ENCODE measurements around the gene IGSF21. TPM values are rescaled to one million over a fixed set of nuclear protein-coding genes. Genes with fewer than 3 reads are reported as not detected.

The IGSF21 gene
- total RNA-seq, 1 donor from 2014 or later = 0.94 TPM

- peaks cover 3% of the 10 kb centered on the region for H3K36me3 Mint-ChIP-seq
- peaks cover 8% of the 10 kb centered on the region for H3K4me1 Mint-ChIP-seq (ENCODE audit: unreplicated experiment)
- H3K27me3 Mint-ChIP-seq = peaks cover 91% of the 10 kb centered on the region
- no peak overlapping the region for H3K27ac Mint-ChIP-seq
- DNase-seq (ENCODE audit: extremely low spot score, unreplicated experiment) = no peak
- no peak for TF ChIP-seq CTCF (conservative IDR thresholded peaks at IDR 0.05)
- no peak overlapping the region for H3K4me3 Mint-ChIP-seq
- no peaks in the 10 kb centered on the region for H3K9me3 Mint-ChIP-seq
Observed at GRCh38 chr1:18103788-18104421, 3.7 kb upstream of the IGSF21 start.

GRCh38 chr1:18104546-18105100 is 3.0 kb upstream of the IGSF21 start:
- peaks cover 91% of the 10 kb centered on the region for H3K27me3 Mint-ChIP-seq
- peaks cover 3% of the 10 kb centered on the region for H3K36me3 Mint-ChIP-seq
- no peak overlapping the region for H3K27ac Mint-ChIP-seq
- peaks cover 8% of the 10 kb centered on the region for H3K4me1 Mint-ChIP-seq (ENCODE audit: unreplicated experiment)
- no peaks in the 10 kb centered on the region for H3K9me3 Mint-ChIP-seq
- no peak for TF ChIP-seq CTCF (conservative IDR thresholded peaks at IDR 0.05)
- H3K4me3 Mint-ChIP-seq = no peak overlapping the region
- DNase-seq (ENCODE audit: extremely low spot score, unreplicated experiment) = no peak

GRCh38 chr1:18105196-18105595 is 2.4 kb upstream of the IGSF21 start:
- H3K36me3 Mint-ChIP-seq = peaks cover 3% of the 10 kb centered on the region
- no peak for TF ChIP-seq CTCF (conservative IDR thresholded peaks at IDR 0.05)
- H3K4me3 Mint-ChIP-seq = no peak overlapping the region
- no peak overlapping the region for H3K27ac Mint-ChIP-seq
- H3K9me3 Mint-ChIP-seq = no peaks in the 10 kb centered on the region
- H3K4me1 Mint-ChIP-seq (ENCODE audit: unreplicated experiment) = peaks cover 8% of the 10 kb centered on the region
- peaks cover 93% of the 10 kb centered on the region for H3K27me3 Mint-ChIP-seq
- DNase-seq (ENCODE audit: extremely low spot score, unreplicated experiment) = no peak

- DNase-seq (ENCODE audit: extremely low spot score, unreplicated experiment) = no peak
- H3K27ac Mint-ChIP-seq = no peak overlapping the region
- H3K36me3 Mint-ChIP-seq = peaks cover 3% of the 10 kb centered on the region
- peaks cover 8% of the 10 kb centered on the region for H3K4me1 Mint-ChIP-seq (ENCODE audit: unreplicated experiment)
- no peaks in the 10 kb centered on the region for H3K9me3 Mint-ChIP-seq
- no peak for TF ChIP-seq CTCF (conservative IDR thresholded peaks at IDR 0.05)
- H3K27me3 Mint-ChIP-seq = peaks cover 93% of the 10 kb centered on the region
- peak overlapping the region; percentile 77 for H3K4me3 Mint-ChIP-seq
Observed at GRCh38 chr1:18108299-18109057, 880 bp downstream of the IGSF21 start.

- H3K36me3 Mint-ChIP-seq = peaks cover 3% of the 10 kb centered on the region
- H3K4me3 Mint-ChIP-seq = peak overlapping the region; percentile 77
- no peak for DNase-seq (ENCODE audit: extremely low spot score, unreplicated experiment)
- H3K27me3 Mint-ChIP-seq = peaks cover 93% of the 10 kb centered on the region
- H3K4me1 Mint-ChIP-seq (ENCODE audit: unreplicated experiment) = peaks cover 8% of the 10 kb centered on the region
- no peaks in the 10 kb centered on the region for H3K9me3 Mint-ChIP-seq
- TF ChIP-seq CTCF (conservative IDR thresholded peaks at IDR 0.05) = no peak
- H3K27ac Mint-ChIP-seq = no peak overlapping the region
Observed at GRCh38 chr1:18109058-18109755, 1.6 kb downstream of the IGSF21 start.
